HEK293 (cell line): ENCODE data around the gene PGM2.

Experiments used
- ATF2 ChIP-seq: fragments of 450-650 bp; formaldehyde crosslinking; IDR thresholded peaks from 2 replicates; pipeline ENCODE4 v1.5.1; 2016; ENCODE audit warnings: missing biosample characterization, missing genetic modification characterization, low read depth
- CTCF ChIP-seq: fragments of 450-650 bp; formaldehyde crosslinking; IDR thresholded peaks from 2 replicates; pipeline ENCODE4 v1.5.1; 2016; ENCODE audit warnings: missing biosample characterization, missing genetic modification characterization
- GLI4 ChIP-seq: fragments of 450-650 bp; formaldehyde crosslinking; IDR thresholded peaks from 2 replicates; pipeline ENCODE4 v1.5.1; 2016; ENCODE audit warnings: missing biosample characterization, missing genetic modification characterization
- REPIN1 ChIP-seq: fragments of 450-650 bp; formaldehyde crosslinking; IDR thresholded peaks from 2 replicates; pipeline ENCODE4 v1.5.1; 2017; ENCODE audit warnings: missing biosample characterization, missing genetic modification characterization, low read depth
- ZNF501 ChIP-seq: fragments of 450-650 bp; formaldehyde crosslinking; IDR thresholded peaks from 2 replicates; pipeline ENCODE4 v1.5.1; 2016; ENCODE audit warnings: missing biosample characterization, missing genetic modification characterization
- ZNF677 ChIP-seq: fragments of 450-650 bp; IDR thresholded peaks from 2 replicates; pipeline ENCODE4 v1.5.0; 2018; ENCODE audit warnings: missing biosample characterization, mild to moderate bottlenecking, missing genetic modification characterization, moderate library complexity
- ZNF776 ChIP-seq: fragments of 450-650 bp; formaldehyde crosslinking; IDR thresholded peaks from 2 replicates; pipeline ENCODE4 v1.5.0; 2017; ENCODE audit warnings: missing biosample characterization, missing genetic modification characterization, borderline replicate concordance

GRCh38 chr4:37889849-37890800 lies 63.6 kb downstream of the PGM2 start:
- TF ChIP-seq ZNF501 (no peak), ZNF776 (tag by site-specific recombination) (no peak), ZNF677 (no peak), REPIN1 (tag by site-specific recombination) (no peak), CTCF (tag by site-specific recombination) (no peak), GLI4 (tag by site-specific recombination) (no peak), ATF2 (tag by site-specific recombination) (no peak)
